Neural cell (in vitro differentiated cells): ENCODE data around the gene DAPK2. TPM values are rescaled to one million over a fixed set of nuclear protein-coding genes. Genes with fewer than 3 reads are reported as not detected.

Experiments
- H2AFZ ChIP-seq: fragments of 200-600, 300-800 bp; sonication (generic), shearing (Covaris generic); 2 replicates; pipeline ENCODE4 v1.6.0; 2014; ENCODE audit warnings: low read depth, mild to moderate bottlenecking, antibody characterized with exemption, low read length, moderate library complexity
- H3F3A ChIP-seq: fragments of 200-600 bp; shearing (Covaris generic); 2 replicates; pipeline ENCODE4 v1.6.1; 2016; ENCODE audit warnings: mild to moderate bottlenecking, moderate library complexity, mixed read lengths, antibody characterized with exemption, low read length; ENCODE audit not compliant: insufficient read depth, poor library complexity, severe bottlenecking
- H3K27ac ChIP-seq: fragments of 200-600, 300-800 bp; sonication (generic), shearing (Covaris generic); 2 replicates; pipeline ENCODE4 v1.5.1; 2014; ENCODE audit warnings: mild to moderate bottlenecking, low read length, moderate library complexity
- H3K27me3 ChIP-seq: fragments of 300-800, 200-600 bp; sonication (generic), shearing (Covaris generic); 2 replicates; pipeline ENCODE4 v1.6.0; 2014; ENCODE audit warnings: mild to moderate bottlenecking, low read depth, low read length, moderate library complexity; ENCODE audit not compliant: insufficient read depth
- H3K36me3 ChIP-seq: fragments of 300-800, 200-600 bp; sonication (generic), shearing (Covaris generic); 2 replicates; pipeline ENCODE4 v1.5.1; 2014; ENCODE audit warnings: mild to moderate bottlenecking, antibody characterized with exemption, low read length, moderate library complexity; ENCODE audit not compliant: insufficient read depth
- H3K4me2 ChIP-seq: fragments of 300-800, 200-600 bp; sonication (generic), shearing (Covaris generic); 2 replicates; pipeline ENCODE4 v1.6.0; 2014; ENCODE audit warnings: mild to moderate bottlenecking, low read length
- H3K4me3 ChIP-seq: fragments of 300-800, 200-600 bp; sonication (generic), shearing (Covaris generic); 2 replicates; pipeline ENCODE4 v1.5.1; 2014; ENCODE audit warnings: mild to moderate bottlenecking, low read length, moderate library complexity
- H3K79me2 ChIP-seq: fragments of 200-600 bp; shearing (Covaris generic); replicated peaks from 2 replicates; pipeline ENCODE4 v1.6.0; 2014; ENCODE audit warnings: mild to moderate bottlenecking, low read length, moderate library complexity; ENCODE audit not compliant: insufficient read depth
- H3K9ac ChIP-seq: fragments of 300-800, 200-600 bp; sonication (generic), shearing (Covaris generic); 2 replicates; pipeline ENCODE4 v1.6.1; 2016; ENCODE audit warnings: mild to moderate bottlenecking, low read length, mixed read lengths
- H3K9me2 ChIP-seq: fragments of 200-600 bp; shearing (Covaris generic); 2 replicates; pipeline ENCODE4 v1.6.1; 2016; ENCODE audit warnings: mild to moderate bottlenecking, low read length, mixed read lengths; ENCODE audit not compliant: insufficient read depth
- H3K9me3 ChIP-seq: fragments of 200-600, 300-800 bp; sonication (generic), shearing (Covaris generic); 2 replicates; pipeline ENCODE4 v1.6.1; 2016; ENCODE audit warnings: mild to moderate bottlenecking, mixed run types, low read length, moderate library complexity, mixed read lengths
- H4K20me1 ChIP-seq: fragments of 200-600 bp; shearing (Covaris generic); 2 replicates; pipeline ENCODE4 v1.6.1; 2016; ENCODE audit warnings: mild to moderate bottlenecking, mixed run types; ENCODE audit not compliant: insufficient read depth
- CTCF ChIP-seq: fragments of 450-650 bp; IDR thresholded peaks from 2 replicates; pipeline ENCODE4 v1.5.1; 2014; ENCODE audit warnings: antibody characterized with exemption, mild to moderate bottlenecking, moderate library complexity; ENCODE audit not compliant: poor library complexity, severe bottlenecking
- EP300 ChIP-seq: fragments of 450-650 bp; conservative IDR thresholded peaks from 2 replicates; pipeline ENCODE4 v1.6.1; 2014; ENCODE audit warnings: antibody characterized with exemption, mild to moderate bottlenecking, moderate library complexity; ENCODE audit not compliant: poor library complexity, severe bottlenecking
- EZH2 ChIP-seq: fragments of 200-600, 300-800 bp; shearing (Covaris generic), sonication (generic); IDR thresholded peaks from 2 replicates; pipeline ENCODE4 v1.6.1; 2014; ENCODE audit warnings: antibody characterized with exemption, low read length, borderline replicate concordance, mild to moderate bottlenecking; ENCODE audit not compliant: insufficient read depth, poor library complexity, severe bottlenecking
- MXI1 ChIP-seq: fragments of 450-650 bp; conservative IDR thresholded peaks from 2 replicates; pipeline ENCODE4 v1.6.1; 2014; ENCODE audit warnings: antibody characterized with exemption, mild to moderate bottlenecking; ENCODE audit not compliant: poor library complexity, severe bottlenecking
- POLR2AphosphoS5 ChIP-seq: IDR thresholded peaks from 2 replicates; pipeline ENCODE4 v1.6.1; 2012
- RAD21 ChIP-seq: fragments of 450-650 bp; conservative IDR thresholded peaks from 2 replicates; pipeline ENCODE4 v1.6.1; 2014; ENCODE audit warnings: antibody characterized with exemption, mild to moderate bottlenecking, moderate library complexity
- REST ChIP-seq: IDR thresholded peaks from 2 replicates; pipeline ENCODE4 v1.6.1; 2012; ENCODE audit warnings: borderline replicate concordance
- SMC3 ChIP-seq: fragments of 450-650 bp; conservative IDR thresholded peaks from 2 replicates; pipeline ENCODE4 v1.6.1; 2014; ENCODE audit warnings: antibody characterized with exemption, mild to moderate bottlenecking, moderate library complexity; ENCODE audit not compliant: poor library complexity
- TAF1 ChIP-seq: IDR thresholded peaks from 2 replicates; pipeline ENCODE4 v1.6.1; 2012; ENCODE audit warnings: low read depth
- polyA plus RNA-seq: library from polyadenylated mRNA; depleted of rRNA; stranded (reverse); fragments of >200 nt; gene quantifications from 2 replicates; pipeline ENCODE4 v1.2.3, GENCODE V29; 2014

DAPK2 gene
- polyA plus RNA-seq, 1 donor from 2014 or later, result 0.78 TPM

GRCh38 chr15:63984331-63984730, 62.0 kb downstream of the DAPK2 start:
- Histone ChIP-seq H4K20me1 (no peaks in the 10 kb centered on the region), H3K27me3 (no peaks in the 10 kb centered on the region), H3K9ac (no peak overlapping the region), H3K36me3 (no peaks in the 10 kb centered on the region), H3K27ac (no peak overlapping the region), H3K9me2 (no peaks in the 10 kb centered on the region), H3K4me3 (no peak overlapping the region), H2AFZ (no peak overlapping the region), H3K4me2 (no peak overlapping the region), H3K9me3 (no peaks in the 10 kb centered on the region), H3F3A (no peaks in the 10 kb centered on the region), H3K79me2 (no peaks in the 10 kb centered on the region)
- TF ChIP-seq RAD21 (no peak), MXI1 (no peak), CTCF (no peak), REST (no peak), SMC3 (no peak), EZH2 (no peak), EP300 (no peak), POLR2AphosphoS5 (no peak), TAF1 (no peak)

- Histone ChIP-seq H3K4me2 (no peak overlapping the region), H3K79me2 (no peaks in the 10 kb centered on the region), H3K4me3 (no peak overlapping the region), H3K36me3 (no peaks in the 10 kb centered on the region), H3K9me3 (no peaks in the 10 kb centered on the region), H3K27ac (no peak overlapping the region), H3K9me2 (no peaks in the 10 kb centered on the region), H3K9ac (no peak overlapping the region), H2AFZ (no peak overlapping the region), H3K27me3 (no peaks in the 10 kb centered on the region), H4K20me1 (no peaks in the 10 kb centered on the region), H3F3A (no peaks in the 10 kb centered on the region)
- no peak for TF ChIP-seq CTCF
- no peak for TF ChIP-seq SMC3
- no peak for TF ChIP-seq REST
- no peak for TF ChIP-seq POLR2AphosphoS5
- TF ChIP-seq EZH2, result no peak
- TF ChIP-seq RAD21, result no peak
- TF ChIP-seq MXI1, result no peak
- TF ChIP-seq TAF1, result no peak
- no peak for TF ChIP-seq EP300
These were observed 63.1 kb downstream of the DAPK2 start for GRCh38 chr15:63983061-63983711.
